Endothelial cell of umbilical vein (primary cell): Measurements from ENCODE around the gene FLT1. TPM values are rescaled to one million over a fixed set of nuclear protein-coding genes. Genes with fewer than 3 reads are reported as not detected.

ENCODE experiments used
- BruUV-seq: library from RNA; stranded (reverse); fragments of 400-500 nt; replicated peaks from 2 replicates; lab custom pipeline; 2021; lab: Mats Ljungman, UMichigan
- CTCF ChIA-PET: fragments of 300-600, 350-600 bp; sonication (Branson Sonifier 250); formaldehyde crosslinking; loops from one replicate; lab custom pipeline; 2021; ENCODE audit warnings: antibody characterized with exemption, inconsistent platforms; lab: Charles Lee
- POLR2A ChIA-PET: fragments of 300-600, 350-600 bp; sonication (Branson Sonifier 250); formaldehyde crosslinking; loops from one replicate; lab custom pipeline; 2021; ENCODE audit warnings: antibody characterized with exemption, inconsistent platforms; lab: Charles Lee
- DNase-seq: peaks from one replicate; pipeline ENCODE4 v3.0.0-alpha.2; 2011; ENCODE audit warnings: low read depth, low spot score
- FAIRE-seq: peaks from 2 replicates; lab custom pipeline; 2011; peaks lifted over from hg19 to GRCh38; lab: Jason Lieb, UNC
- H2AFZ ChIP-seq: 2 replicates; pipeline ENCODE4 v1.6.0; 2012; ENCODE audit warnings: low read depth, low read length, control low read depth, inconsistent platforms
- H3K27ac ChIP-seq: 2 replicates; pipeline ENCODE4 v1.5.1; 2011; ENCODE audit warnings: low read depth, mild to moderate bottlenecking, control low read depth, low read length, moderate library complexity; ENCODE audit not compliant: insufficient read depth
- H3K27me3 ChIP-seq, 2 experiments: 2 replicates each; pipeline versions ENCODE4 v1.6.0 to v1.6.1; 2011; ENCODE audit warnings: low read length in 2 of 2, mixed read lengths in 1 of 2; ENCODE audit not compliant: control insufficient read depth in 2 of 2, insufficient read depth in 2 of 2
- H3K36me3 ChIP-seq, 2 experiments: 2 replicates in 1 of 2; 3 replicates in 1 of 2; pipeline ENCODE4 v1.5.1; 2011; ENCODE audit warnings: low read length in 2 of 2, mild to moderate bottlenecking in 1 of 2, moderate library complexity in 1 of 2; ENCODE audit not compliant: control insufficient read depth in 2 of 2, insufficient read depth in 2 of 2; ENCODE audit errors: extremely low read depth in 1 of 2
- H3K4me1 ChIP-seq: 3 replicates; pipeline ENCODE4 v1.5.1; 2011; ENCODE audit warnings: mild to moderate bottlenecking, low read length; ENCODE audit not compliant: control insufficient read depth, insufficient read depth; ENCODE audit errors: extremely low read depth
- H3K4me2 ChIP-seq: 2 replicates; pipeline ENCODE4 v1.6.1; 2011; ENCODE audit warnings: low read length, control low read depth, mixed read lengths; ENCODE audit not compliant: insufficient read depth
- H3K4me3 ChIP-seq, 3 experiments: fragments of 200-600 bp in 1 of 3; sonication (generic), shearing (Covaris generic) in 1 of 3; replicated peaks in 1 of 3; 2 replicates each; pipeline ENCODE4 v1.5.1; 2011 to 2016; ENCODE audit warnings: control low read depth in 3 of 3, low read length in 3 of 3, mild to moderate bottlenecking in 2 of 3, inconsistent platforms in 1 of 3, low read depth in 1 of 3, moderate library complexity in 1 of 3; ENCODE audit not compliant: insufficient read depth in 1 of 3
- H3K79me2 ChIP-seq: 2 replicates; pipeline ENCODE4 v1.6.0; 2012; ENCODE audit warnings: low read length, inconsistent platforms; ENCODE audit not compliant: control insufficient read depth, insufficient read depth
- H3K9ac ChIP-seq: replicated peaks from 2 replicates; pipeline ENCODE3; 2011; ENCODE audit warnings: low read length, control low read depth; ENCODE audit not compliant: insufficient read depth; ENCODE audit errors: extremely low read depth
- H3K9me1 ChIP-seq: replicated peaks from 3 replicates; pipeline ENCODE4 v1.6.0; 2011; ENCODE audit warnings: mild to moderate bottlenecking, low read length; ENCODE audit not compliant: control insufficient read depth, insufficient read depth; ENCODE audit errors: extremely low read depth
- H3K9me3 ChIP-seq: replicated peaks from 2 replicates; pipeline ENCODE4 v1.5.1; 2012; ENCODE audit warnings: low read length, inconsistent platforms; ENCODE audit not compliant: control insufficient read depth, insufficient read depth
- H4K20me1 ChIP-seq: replicated peaks from 2 replicates; pipeline ENCODE3; 2011; ENCODE audit warnings: mild to moderate bottlenecking, low read length; ENCODE audit not compliant: control insufficient read depth, insufficient read depth; ENCODE audit errors: extremely low read depth
- EZH2 ChIP-seq: IDR thresholded peaks from 2 replicates; pipeline ENCODE4 v1.6.1; 2012; ENCODE audit warnings: borderline replicate concordance, low read depth, mild to moderate bottlenecking, moderate library complexity, low read length, inconsistent platforms; ENCODE audit not compliant: severe bottlenecking
- FOS ChIP-seq: IDR thresholded peaks from 2 replicates; pipeline ENCODE4 v1.6.1; 2011; ENCODE audit warnings: mild to moderate bottlenecking, low read length, moderate library complexity, borderline replicate concordance; ENCODE audit not compliant: insufficient read depth
- GATA2 ChIP-seq: IDR thresholded peaks from 2 replicates; pipeline ENCODE4 v1.7.0; 2011; ENCODE audit warnings: low read depth, mild to moderate bottlenecking, moderate library complexity, mixed read lengths, low read length; ENCODE audit not compliant: insufficient read length, insufficient read depth
- JUN ChIP-seq: IDR thresholded peaks from 2 replicates; pipeline ENCODE4 v1.6.1; 2011; ENCODE audit warnings: borderline replicate concordance, low read depth; ENCODE audit not compliant: insufficient read length, insufficient read depth
- MYC ChIP-seq: IDR thresholded peaks from one replicate; pipeline ENCODE4 v1.6.1; 2011; ENCODE audit warnings: mild to moderate bottlenecking, low read depth, low read length
- POLR2A ChIP-seq: IDR thresholded peaks from 2 replicates; pipeline ENCODE4 v1.6.1; 2012; ENCODE audit warnings: low read depth, mild to moderate bottlenecking, control low read depth, low read length
- POLR2AphosphoS5 ChIP-seq: IDR thresholded peaks from 2 replicates; pipeline ENCODE4 v1.6.1; 2012; ENCODE audit warnings: low read depth, mild to moderate bottlenecking, control low read depth, low read length, moderate library complexity; ENCODE audit not compliant: insufficient read depth
- dilution Hi-C: fragments of 300-500 bp; cut with MboI; formaldehyde crosslinking; loops from one replicate; pipeline ENCODE4 v1.15.0; 2019; ENCODE audit warnings: low sequenced_read_pairs; ENCODE audit not compliant: extremely low pct_ligation_motif_present
- intact Hi-C: fragments of 100-400 bp; cut with micrococcal nuclease; formaldehyde crosslinking; loops from one replicate; pipeline ENCODE4 v1.10.0; 2022
- polyA plus RNA-seq, 4 experiments: library from polyadenylated mRNA; depleted of rRNA in 3 of 4; stranded (reverse) in 3 of 4; unstranded in 1 of 4; fragments of >200 nt; gene quantifications; 2 replicates each; pipeline versions ENCODE4 v1.2.1 to v1.2.3, GENCODE V29; 2011 to 2012; ENCODE audit warnings: missing spikeins in 1 of 4
- total RNA-seq: library from RNA; stranded (reverse); gene quantifications from 2 replicates; pipeline ENCODE4 v1.2.3, GENCODE V29; 2021
- TF ChIP-seq, protein P1 (sequence below), 2 donors: IDR thresholded peaks; 1 replicate in 1 of 2; 2 replicates in 1 of 2; pipeline ENCODE4 v1.5.1; 2011; ENCODE audit warnings: low read length in 2 of 2, mild to moderate bottlenecking in 2 of 2, moderate library complexity in 2 of 2, control low read depth in 1 of 2, inconsistent platforms in 1 of 2, low read depth in 1 of 2; ENCODE audit not compliant: insufficient read depth in 1 of 2; ENCODE audit errors: extremely low read depth in 1 of 2
- TF ChIP-seq, protein P2 (sequence below): IDR thresholded peaks from 2 replicates; pipeline ENCODE4 v1.6.1; 2011; ENCODE audit not compliant: insufficient read depth, insufficient read length

FLT1 gene
- total and polyA plus RNA-seq, 2 donors (not counting 3 experiments of a cell fraction or from before 2014, with no cell fraction given): 16.0 to 104 TPM

GRCh38 chr13:28475916-28476725 lies 18.8 kb downstream of the FLT1 start:
- no peaks in the 10 kb centered on the region for H3K36me3 ChIP-seq
- peak overlapping the region; percentile 57 for H3K4me2 ChIP-seq
- intact Hi-C loops (loop anchor here (1.0 to 5.0 kb wide), 3 partner anchors 9 to 181 kb away; partner anchors contain the start of gene POMP), dilution Hi-C loops (loop anchor here (25.0 kb wide), 1 partner anchor 164 kb away; no protein-coding TSS in a partner anchor)
- POLR2A ChIA-PET: no interaction called here
- no peaks in the 10 kb centered on the region for H3K27me3 ChIP-seq
- TF ChIP-seq, protein P1, sequence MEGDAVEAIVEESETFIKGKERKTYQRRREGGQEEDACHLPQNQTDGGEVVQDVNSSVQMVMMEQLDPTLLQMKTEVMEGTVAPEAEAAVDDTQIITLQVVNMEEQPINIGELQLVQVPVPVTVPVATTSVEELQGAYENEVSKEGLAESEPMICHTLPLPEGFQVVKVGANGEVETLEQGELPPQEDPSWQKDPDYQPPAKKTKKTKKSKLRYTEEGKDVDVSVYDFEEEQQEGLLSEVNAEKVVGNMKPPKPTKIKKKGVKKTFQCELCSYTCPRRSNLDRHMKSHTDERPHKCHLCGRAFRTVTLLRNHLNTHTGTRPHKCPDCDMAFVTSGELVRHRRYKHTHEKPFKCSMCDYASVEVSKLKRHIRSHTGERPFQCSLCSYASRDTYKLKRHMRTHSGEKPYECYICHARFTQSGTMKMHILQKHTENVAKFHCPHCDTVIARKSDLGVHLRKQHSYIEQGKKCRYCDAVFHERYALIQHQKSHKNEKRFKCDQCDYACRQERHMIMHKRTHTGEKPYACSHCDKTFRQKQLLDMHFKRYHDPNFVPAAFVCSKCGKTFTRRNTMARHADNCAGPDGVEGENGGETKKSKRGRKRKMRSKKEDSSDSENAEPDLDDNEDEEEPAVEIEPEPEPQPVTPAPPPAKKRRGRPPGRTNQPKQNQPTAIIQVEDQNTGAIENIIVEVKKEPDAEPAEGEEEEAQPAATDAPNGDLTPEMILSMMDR (IDR thresholded peaks at IDR 0.05; ENCODE audit: extremely low read depth in 1 of 2, insufficient read depth in 1 of 2, low read depth in 1 of 2, low read length in 2 of 2): no peak
- no peak for TF ChIP-seq MYC
- TF ChIP-seq JUN: peak; percentile 90
- no peak for TF ChIP-seq POLR2A
- TF ChIP-seq, protein P2, sequence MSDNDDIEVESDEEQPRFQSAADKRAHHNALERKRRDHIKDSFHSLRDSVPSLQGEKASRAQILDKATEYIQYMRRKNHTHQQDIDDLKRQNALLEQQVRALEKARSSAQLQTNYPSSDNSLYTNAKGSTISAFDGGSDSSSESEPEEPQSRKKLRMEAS: no peak
- TF ChIP-seq EZH2: no peak
- TF ChIP-seq GATA2: peak; percentile 67
- TF ChIP-seq FOS: peak; percentile 90
- TF ChIP-seq POLR2AphosphoS5: peak; percentile 20
- BruUV-seq: no TSS peak
- CTCF ChIA-PET: interaction anchor here (0.6 to 3.2 kb wide), 9 partner anchors 8 to 162 kb away, joined by 3 to 14 read pairs (median 4); no protein-coding TSS in a partner anchor
- H3K9me1 ChIP-seq: no peaks in the 10 kb centered on the region
- no peak overlapping the region for H3K4me3 ChIP-seq
- peak overlapping the region; percentile 59 for H3K27ac ChIP-seq
- H4K20me1 ChIP-seq: no peaks in the 10 kb centered on the region
- peak; percentile 62 for FAIRE-seq
- H3K79me2 ChIP-seq: peaks cover 85% of the 10 kb centered on the region
- DNase-seq: peak; percentile 86
- H2AFZ ChIP-seq: no peak overlapping the region
- no peaks in the 10 kb centered on the region for H3K9me3 ChIP-seq
- H3K4me1 ChIP-seq: peaks cover 61% of the 10 kb centered on the region
- no peak overlapping the region for H3K9ac ChIP-seq
